LHCN-M2 (cell line): ENCODE data around the gene ARHGDIG. TPM values are rescaled to one million over a fixed set of nuclear protein-coding genes. Genes with fewer than 3 reads are reported as not detected.
"Not testable (repeated sequence)": the region's sequence is repeated elsewhere in the genome, so short reads cannot be mapped to it uniquely, and the experiment has no call there.

Source experiments
- DNase-seq: peaks from one replicate; pipeline ENCODE4 v3.0.0-alpha.2; 2012; ENCODE audit warnings: low read depth
- total RNA-seq: library from RNA; depleted of rRNA; stranded (reverse); fragments of >200 nt; gene quantifications from 2 replicates; pipeline ENCODE4 v1.2.3, GENCODE V29; 2014

Gene ARHGDIG
- total RNA-seq, 1 experiment from 2014 or later: not detected

GRCh38 chr16:263944-264343 is 16.4 kb upstream of the ARHGDIG start:
- no peak for DNase-seq

- no peak for DNase-seq
Measured at GRCh38 chr16:264440-264951, 15.9 kb upstream of the ARHGDIG start.

- DNase-seq: no peak
Measured at GRCh38 chr16:265002-265529, 15.3 kb upstream of the ARHGDIG start.

GRCh38 chr16:265711-266110 is 14.7 kb upstream of the ARHGDIG start:
- peak; percentile 8 for DNase-seq

GRCh38 chr16:266258-267164 is 13.9 kb upstream of the ARHGDIG start:
- DNase-seq: no peak

- DNase-seq: not testable (repeated sequence)
Measured at GRCh38 chr16:267562-267961, 12.8 kb upstream of the ARHGDIG start.

GRCh38 chr16:268141-269053 is 12.0 kb upstream of the ARHGDIG start:
- DNase-seq: no peak

- DNase-seq: no peak
Measured at GRCh38 chr16:269061-269796, 11.2 kb upstream of the ARHGDIG start.

GRCh38 chr16:270381-271255 is 9.8 kb upstream of the ARHGDIG start:
- DNase-seq: no peak

- DNase-seq: no peak
Measured at GRCh38 chr16:272633-273546, 7.5 kb upstream of the ARHGDIG start.

- no peak for DNase-seq
Measured at GRCh38 chr16:273547-274421, 6.6 kb upstream of the ARHGDIG start.

- DNase-seq: no peak
Measured at GRCh38 chr16:275041-275641, 5.2 kb upstream of the ARHGDIG start.

- no peak for DNase-seq
Measured at GRCh38 chr16:275786-276232, 4.6 kb upstream of the ARHGDIG start, which contains the start of gene RGS11. Gene RGS11 (minus strand): TSS chr16:275944. CDS start chr16:275911, 33 bp downstream.

- no peak for DNase-seq
Measured at GRCh38 chr16:276426-277077, 3.8 kb upstream of the ARHGDIG start.

- DNase-seq: peak; percentile 48
Measured at GRCh38 chr16:278863-279366, 1.5 kb upstream of the ARHGDIG start.

GRCh38 chr16:279531-279930 is 860 bp upstream of the ARHGDIG start:
- DNase-seq: no peak

- no peak for DNase-seq
Measured at GRCh38 chr16:280005-280460, 358 bp upstream of the ARHGDIG start.
